EL (cell line): ENCODE measurements around the gene NFKBIZ.

Source experiments
- DNase-seq: peaks from one replicate; pipeline ENCODE4 v3.0.0-alpha.2; 2016

NFKBIZ gene

GRCh38 chr3:101827211-101828174 lies 21.8 kb upstream of the NFKBIZ start:
- DNase-seq: peak; percentile 88

DNA sequence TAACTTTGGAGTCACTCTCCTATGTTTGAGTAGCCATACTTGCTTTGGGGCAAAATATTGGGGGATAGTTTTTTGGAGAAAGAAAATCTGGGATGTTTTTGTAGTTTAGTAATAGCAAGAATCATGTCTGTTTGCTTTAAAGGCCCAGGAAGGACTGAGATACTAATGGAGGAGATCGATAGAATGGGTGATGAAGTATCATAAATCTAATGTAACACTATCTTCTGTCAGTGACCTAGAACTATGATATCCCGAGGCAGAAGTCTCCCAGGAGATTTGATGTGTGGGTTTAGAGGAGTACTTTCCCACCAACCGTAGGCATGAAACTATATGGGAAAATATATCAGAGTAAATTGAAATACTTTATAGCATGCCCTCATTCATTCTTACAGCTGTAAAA lies 21.0 kb upstream of the NFKBIZ start:
- no peak for DNase-seq

GRCh38 chr3:101828691-101829436 lies 20.4 kb upstream of the NFKBIZ start:
- peak; percentile 68 for DNase-seq

DNA sequence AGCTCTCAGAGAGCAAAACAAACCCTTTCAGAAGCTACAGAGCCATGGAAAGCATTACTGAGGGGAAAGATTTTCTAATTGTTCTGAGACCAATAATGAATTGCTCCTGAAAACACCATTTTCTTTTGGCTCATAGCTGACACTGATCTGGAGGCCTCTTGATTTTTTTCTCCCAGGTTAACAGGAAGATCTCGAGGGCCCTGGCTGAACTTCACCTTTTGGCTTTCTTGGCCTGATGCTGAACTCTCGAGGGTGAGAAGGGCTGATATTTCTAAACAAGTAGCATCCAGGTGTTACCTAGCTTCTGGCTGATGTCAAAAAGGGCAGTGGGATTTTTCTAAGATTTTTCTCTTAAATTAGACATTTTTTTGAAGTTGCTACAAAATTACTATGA lies 19.9 kb upstream of the NFKBIZ start:
- DNase-seq: no peak

DNA sequence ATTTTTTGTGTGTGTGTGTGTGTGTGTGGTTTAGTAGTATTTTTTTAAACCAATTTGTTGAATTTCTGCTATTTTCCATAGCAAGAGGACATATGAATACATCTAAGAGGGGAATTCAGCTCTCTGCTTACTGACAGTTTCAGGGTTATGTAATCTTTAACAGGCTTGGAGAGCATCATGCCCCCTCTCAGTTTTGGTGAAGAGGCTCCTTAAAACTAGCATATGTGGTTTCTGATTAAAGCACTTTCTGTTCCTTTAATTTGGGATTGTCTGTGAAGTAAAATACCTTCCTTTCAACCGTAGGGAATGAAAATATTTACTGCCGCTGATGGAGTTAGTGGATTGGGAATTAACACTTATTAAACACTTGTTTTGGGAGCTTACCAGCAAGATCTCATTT lies 19.4 kb upstream of the NFKBIZ start:
- no peak for DNase-seq

GRCh38 chr3:101833446-101833974 lies 15.8 kb upstream of the NFKBIZ start:
- DNase-seq: no peak

- DNase-seq: no peak
These were observed 13.6 kb upstream of the NFKBIZ start for GRCh38 chr3:101835676-101836075.

GRCh38 chr3:101836160-101836559 lies 13.2 kb upstream of the NFKBIZ start:
- no peak for DNase-seq

DNA sequence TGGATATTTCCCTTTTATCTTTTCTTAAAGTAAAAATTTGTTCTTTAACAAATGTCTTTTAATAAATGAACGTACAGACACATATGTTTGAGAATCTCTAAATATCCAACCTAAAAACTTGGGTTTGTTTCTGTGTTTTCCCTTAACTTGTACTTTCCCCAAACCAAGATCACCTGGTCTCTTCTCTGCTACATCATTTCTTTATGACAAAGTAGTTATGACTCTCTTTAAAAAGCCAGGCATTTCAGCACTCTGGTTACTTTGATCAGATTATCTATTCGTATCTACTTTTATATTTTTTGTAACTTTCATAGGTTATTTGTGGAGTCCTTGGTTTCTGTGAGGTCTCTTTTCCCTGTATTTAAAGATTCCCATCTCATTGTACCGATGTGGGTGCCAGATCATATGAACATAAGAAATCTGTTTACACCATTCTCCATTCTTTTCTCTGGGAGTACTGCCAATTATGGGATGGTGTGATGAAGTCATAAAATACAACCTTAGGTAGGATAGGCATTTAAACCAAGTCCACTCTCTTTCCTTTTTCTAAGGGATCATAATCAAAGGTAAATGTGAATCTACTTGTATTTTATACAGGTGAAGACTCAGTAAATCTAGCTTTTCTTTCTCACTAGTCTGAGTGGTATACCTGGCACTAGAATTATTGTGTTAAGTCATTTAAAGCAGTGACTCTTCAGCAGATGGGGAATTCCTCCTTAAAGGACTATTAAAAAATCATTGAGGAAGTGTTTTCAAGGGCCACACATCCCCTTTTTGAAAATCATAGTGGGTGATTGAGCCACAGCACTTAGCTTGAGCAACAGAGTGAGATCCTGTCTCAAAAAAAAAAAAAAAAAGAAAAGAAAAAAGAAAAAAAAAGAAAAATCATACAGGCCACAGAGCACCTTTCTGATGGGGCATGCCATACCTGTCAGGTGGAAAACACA lies 12.4 kb upstream of the NFKBIZ start:
- peak; percentile 75 for DNase-seq

DNA sequence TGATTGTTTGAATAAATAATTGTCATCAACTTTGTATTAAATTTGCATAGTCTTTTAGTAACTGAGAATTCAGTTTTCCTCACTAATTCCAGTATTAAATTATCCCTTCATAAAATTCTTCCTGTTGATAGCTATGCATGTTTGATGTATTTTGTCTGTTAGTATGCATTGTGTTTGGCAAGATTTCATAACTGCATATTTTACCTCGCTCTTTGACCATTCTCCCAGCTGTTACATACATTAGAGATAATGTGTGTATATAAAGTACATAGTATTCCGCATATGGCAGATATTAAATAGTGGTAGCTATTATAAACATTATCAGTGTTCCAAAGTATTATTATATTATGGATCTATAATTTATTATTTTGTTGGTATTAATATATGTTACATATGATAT lies 10.6 kb upstream of the NFKBIZ start:
- no peak for DNase-seq

GRCh38 chr3:101840066-101840465 lies 9.2 kb upstream of the NFKBIZ start:
- DNase-seq: no peak

DNA sequence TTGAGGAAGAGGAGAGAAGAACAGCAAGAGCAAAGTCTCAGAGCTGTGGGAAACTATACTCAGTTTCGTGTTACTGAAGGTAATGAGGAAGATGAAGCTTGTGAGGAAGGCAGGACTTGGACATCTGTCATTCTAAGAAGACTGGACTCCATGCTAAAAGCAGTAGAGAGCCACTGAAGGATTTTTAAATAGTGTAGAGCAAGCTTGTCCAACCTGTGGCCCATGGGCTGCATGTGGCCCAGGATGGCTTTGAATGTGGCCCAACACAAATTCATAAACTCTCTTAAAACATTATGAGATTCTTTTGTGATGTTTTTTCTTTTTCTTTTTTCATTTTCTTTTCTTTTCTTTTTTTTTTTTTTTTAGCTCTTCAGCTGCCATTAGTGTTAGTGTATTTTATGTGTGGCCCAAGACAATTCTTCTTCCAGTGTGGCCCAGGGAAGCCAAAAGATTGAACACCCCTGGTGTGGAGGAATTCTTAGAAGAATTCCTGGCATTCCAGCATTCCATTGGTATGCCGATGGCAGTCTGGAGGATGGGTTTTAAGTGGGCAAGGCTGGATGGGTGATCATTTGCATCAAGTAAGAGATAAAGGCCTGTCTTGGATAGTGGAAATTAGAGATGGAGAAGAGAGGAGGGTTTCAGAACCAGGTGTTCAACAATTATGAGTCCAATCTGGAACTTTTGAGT lies 6.9 kb upstream of the NFKBIZ start:
- DNase-seq: peak; percentile 92

DNA sequence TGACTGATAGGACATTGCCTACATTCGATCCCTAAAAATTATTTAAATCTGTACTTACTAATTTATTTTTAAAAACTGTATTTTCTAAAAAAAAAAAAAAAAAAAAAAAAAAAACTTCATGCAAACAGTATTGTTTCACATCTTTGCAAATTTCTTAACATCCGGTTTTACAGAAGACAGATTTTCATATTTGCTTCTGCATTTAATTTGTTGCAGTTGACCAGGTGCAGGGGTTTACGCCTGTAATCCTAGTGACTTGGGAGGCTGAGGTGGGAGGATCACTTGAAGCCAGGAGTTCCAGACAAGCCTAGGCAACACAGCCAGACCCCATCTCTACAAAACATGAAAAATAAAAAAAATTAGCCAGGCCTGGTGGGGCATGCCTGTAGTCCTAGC lies 6.4 kb upstream of the NFKBIZ start:
- DNase-seq: no peak

DNA sequence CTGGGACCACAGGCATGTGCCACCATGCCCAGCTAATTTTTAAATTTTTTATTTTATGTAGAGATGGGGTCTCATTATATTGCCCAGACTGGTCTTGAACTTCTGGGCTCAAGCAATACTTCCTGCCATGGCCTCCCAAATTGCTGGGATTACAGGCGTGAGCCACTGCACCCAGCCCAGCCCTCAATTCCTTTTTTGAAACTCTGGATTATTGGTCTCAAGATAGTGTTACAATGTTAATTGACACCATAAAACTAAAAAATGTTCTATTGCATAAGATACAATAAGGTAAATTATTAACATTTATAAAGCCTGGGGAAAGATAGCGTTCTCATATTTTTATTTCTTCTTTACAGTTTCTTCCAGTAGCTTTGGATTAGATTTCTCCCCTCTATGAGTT lies 3.9 kb upstream of the NFKBIZ start:
- no peak for DNase-seq

DNA sequence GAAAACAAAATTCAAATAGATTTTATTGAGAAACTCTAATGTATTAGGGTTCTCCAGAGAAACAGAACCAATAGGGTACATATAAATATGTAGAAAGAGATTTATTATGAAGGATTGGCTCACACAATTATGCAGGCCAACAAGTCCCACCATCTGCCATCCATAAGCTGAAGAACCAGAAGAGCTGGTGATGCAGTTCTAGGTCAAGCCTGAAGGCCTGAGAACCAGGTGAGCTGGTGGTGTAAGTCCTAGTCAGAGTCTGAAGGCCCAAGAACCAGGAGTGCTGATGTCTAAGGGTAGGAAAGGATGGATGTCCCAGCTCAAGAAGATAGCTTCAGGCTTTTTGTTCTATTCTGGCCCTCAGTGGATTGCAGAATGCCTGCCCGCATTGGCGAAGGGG lies 2.6 kb upstream of the NFKBIZ start:
- DNase-seq: no peak

DNA sequence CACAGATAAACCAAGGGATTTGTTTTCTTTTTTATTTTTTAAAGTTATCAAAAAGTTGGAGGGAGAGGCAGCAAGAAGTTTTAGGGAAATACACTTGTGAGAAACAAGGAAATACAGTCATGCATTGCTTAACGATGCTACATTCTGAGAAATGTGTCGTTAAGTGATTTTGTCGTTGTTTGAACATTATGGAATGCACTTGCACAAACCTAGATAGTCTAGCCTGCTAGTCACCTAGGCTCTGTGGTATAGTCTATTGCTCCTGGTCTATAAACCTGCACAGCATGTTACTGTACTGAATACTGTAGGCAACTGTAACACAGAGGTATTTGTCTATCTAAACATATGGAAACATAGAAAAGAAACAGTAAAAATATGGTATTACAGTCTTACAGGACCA lies 2.0 kb upstream of the NFKBIZ start:
- no peak for DNase-seq

- DNase-seq: no peak
These were observed 988 bp upstream of the NFKBIZ start for GRCh38 chr3:101848326-101848725.

- DNase-seq: no peak
These were observed 466 bp downstream of the NFKBIZ start for GRCh38 chr3:101849714-101850245.

GRCh38 chr3:101850246-101851051 lies 1.1 kb downstream of the NFKBIZ start:
- DNase-seq: peak; percentile 69

DNA sequence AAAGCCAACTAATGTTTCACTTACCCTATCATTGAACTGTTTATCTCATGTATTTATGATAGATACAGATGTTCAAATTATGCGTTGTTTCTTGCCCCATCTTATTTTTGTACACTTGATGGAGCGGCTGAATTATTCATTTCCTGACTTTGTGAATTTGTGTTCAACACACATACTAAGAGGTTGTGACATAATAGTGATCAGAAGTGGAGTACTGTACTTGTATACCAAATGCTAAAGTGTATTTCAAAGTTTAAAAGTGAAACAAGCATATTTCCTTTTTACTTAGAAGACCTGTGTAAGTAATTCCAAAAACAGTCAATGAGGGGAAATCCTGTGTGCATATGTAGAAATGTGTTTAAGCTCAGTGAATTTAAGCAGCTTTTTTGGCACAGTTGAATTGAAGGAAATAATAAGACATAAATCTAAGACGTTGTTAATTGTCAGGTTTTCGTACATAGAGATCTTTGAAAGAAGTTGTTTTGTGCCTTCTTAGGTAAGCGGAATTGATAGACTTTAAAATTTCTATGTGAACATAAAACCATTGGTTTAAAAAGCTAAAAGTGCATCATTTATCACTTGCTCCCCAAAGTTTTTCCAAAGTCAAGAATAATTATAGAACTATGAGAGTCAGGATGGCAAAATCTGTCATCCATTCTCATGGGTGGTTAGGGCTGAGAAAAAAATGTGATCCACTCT lies 1.9 kb downstream of the NFKBIZ start:
- no peak for DNase-seq
